SK-N-SH treated with all-trans-retinoic acid at 6 μM for 48 hours (cell line): Measurements from ENCODE around the gene KCNA2.

ENCODE experiments used
- ATAC-seq: fragments of 200-7000 bp; cut with Tn5 transposase; 3 replicates; pipeline ENCODE4 v1.9.1; 2020; ENCODE audit warnings: mild to moderate bottlenecking, moderate library complexity
- ARNTL ChIP-seq: fragments of 450-650 bp; formaldehyde crosslinking; IDR thresholded peaks from 2 replicates; pipeline ENCODE4 v1.5.0; 2020; ENCODE audit warnings: low read depth, mild to moderate bottlenecking, moderate library complexity, borderline replicate concordance
- BACH2 ChIP-seq: fragments of 250-450 bp; sonication (Bioruptor Pico); IDR thresholded peaks from 2 replicates; pipeline ENCODE4 v1.9.0; 2021; ENCODE audit warnings: mild to moderate bottlenecking, borderline replicate concordance
- CSDC2 ChIP-seq: fragments of 250-450 bp; sonication (Bioruptor Pico); IDR thresholded peaks from 2 replicates; pipeline ENCODE4 v1.5.0; 2020; ENCODE audit warnings: mild to moderate bottlenecking, moderate library complexity
- ESRRG ChIP-seq: fragments of 250-450 bp; sonication (Bioruptor Pico); IDR thresholded peaks from 2 replicates; pipeline ENCODE4 v1.6.1; 2021; ENCODE audit warnings: mild to moderate bottlenecking
- GLIS3 ChIP-seq: fragments of 250-450 bp; sonication (Bioruptor Pico); IDR thresholded peaks from 2 replicates; pipeline ENCODE4 v1.5.0; 2020; ENCODE audit warnings: mild to moderate bottlenecking, moderate library complexity
- ISL1 ChIP-seq: fragments of 250-450 bp; sonication (Bioruptor Pico); IDR thresholded peaks from 2 replicates; pipeline ENCODE4 v2.1.2; 2022; ENCODE audit warnings: mild to moderate bottlenecking, moderate library complexity
- OSR1 ChIP-seq: fragments of 250-450 bp; sonication (Bioruptor Pico); IDR thresholded peaks from 2 replicates; pipeline ENCODE4 v1.8.0; 2022; ENCODE audit warnings: moderate library complexity, mild to moderate bottlenecking, inconsistent platforms
- PPARA ChIP-seq: fragments of 250-450 bp; sonication (Bioruptor Pico); IDR thresholded peaks from 2 replicates; pipeline ENCODE4 v1.5.0; 2020; ENCODE audit warnings: mild to moderate bottlenecking, borderline replicate concordance
- RARB ChIP-seq: fragments of 250-450 bp; sonication (Bioruptor Pico); IDR thresholded peaks from 2 replicates; pipeline ENCODE4 v1.8.0; 2021; ENCODE audit warnings: mild to moderate bottlenecking, moderate library complexity
- SNAI2 ChIP-seq: fragments of 250-450 bp; sonication (Bioruptor Pico); IDR thresholded peaks from 2 replicates; pipeline ENCODE4 v1.5.0; 2020; ENCODE audit warnings: mild to moderate bottlenecking, moderate library complexity
- TCF4 ChIP-seq: fragments of 250-450 bp; sonication (Bioruptor Pico); IDR thresholded peaks from 2 replicates; pipeline ENCODE4 v1.8.0; 2021; ENCODE audit warnings: mild to moderate bottlenecking, moderate library complexity, borderline replicate concordance
- TOX ChIP-seq: fragments of 250-450 bp; sonication (Bioruptor Pico); IDR thresholded peaks from 2 replicates; pipeline ENCODE4 v1.8.0; 2021; ENCODE audit warnings: mild to moderate bottlenecking, moderate library complexity, borderline replicate concordance
- ZC3H10 ChIP-seq: fragments of 250-450 bp; sonication (Bioruptor Pico); IDR thresholded peaks from 2 replicates; pipeline ENCODE4 v1.5.1; 2021; ENCODE audit warnings: mild to moderate bottlenecking, moderate library complexity
- ZFP3 ChIP-seq: fragments of 250-450 bp; sonication (Bioruptor Pico); IDR thresholded peaks from 2 replicates; pipeline ENCODE4 v1.5.0; 2020; ENCODE audit warnings: mild to moderate bottlenecking, moderate library complexity
- ZFP30 ChIP-seq: fragments of 450-650 bp; formaldehyde crosslinking; IDR thresholded peaks from 2 replicates; pipeline ENCODE4 v1.5.0; 2022; ENCODE audit warnings: mild to moderate bottlenecking, moderate library complexity
- ZNF565 ChIP-seq: fragments of 450-650 bp; formaldehyde crosslinking; conservative IDR thresholded peaks from 2 replicates; pipeline ENCODE4 v1.5.0; 2020; ENCODE audit warnings: low read depth, mild to moderate bottlenecking, moderate library complexity
- TF ChIP-seq, protein P1 (sequence below): fragments of 250-450 bp; sonication (Bioruptor Pico); IDR thresholded peaks from 2 replicates; pipeline ENCODE4 v1.8.0; 2020; ENCODE audit warnings: mild to moderate bottlenecking, moderate library complexity, borderline replicate concordance
- TF ChIP-seq, protein P2 (sequence below): fragments of 250-450 bp; sonication (Bioruptor Pico); IDR thresholded peaks from 2 replicates; pipeline ENCODE4 v1.5.1; 2020; ENCODE audit warnings: low read depth, mild to moderate bottlenecking, moderate library complexity
- TF ChIP-seq, protein P3 (sequence below): fragments of 250-450 bp; sonication (Bioruptor Pico); IDR thresholded peaks from 2 replicates; pipeline ENCODE4 v1.8.0; 2021; ENCODE audit warnings: low read depth, mild to moderate bottlenecking, moderate library complexity, borderline replicate concordance
- TF ChIP-seq, protein P4 (sequence below): fragments of 250-450 bp; sonication (Bioruptor Pico); IDR thresholded peaks from 2 replicates; pipeline ENCODE4 v1.5.1; 2021; ENCODE audit warnings: mild to moderate bottlenecking, moderate library complexity
- TF ChIP-seq, protein P5 (sequence below): fragments of 250-450 bp; sonication (Bioruptor Pico); IDR thresholded peaks from 2 replicates; pipeline ENCODE4 v1.5.0; 2020; ENCODE audit warnings: mild to moderate bottlenecking, moderate library complexity

The KCNA2 gene

DNA sequence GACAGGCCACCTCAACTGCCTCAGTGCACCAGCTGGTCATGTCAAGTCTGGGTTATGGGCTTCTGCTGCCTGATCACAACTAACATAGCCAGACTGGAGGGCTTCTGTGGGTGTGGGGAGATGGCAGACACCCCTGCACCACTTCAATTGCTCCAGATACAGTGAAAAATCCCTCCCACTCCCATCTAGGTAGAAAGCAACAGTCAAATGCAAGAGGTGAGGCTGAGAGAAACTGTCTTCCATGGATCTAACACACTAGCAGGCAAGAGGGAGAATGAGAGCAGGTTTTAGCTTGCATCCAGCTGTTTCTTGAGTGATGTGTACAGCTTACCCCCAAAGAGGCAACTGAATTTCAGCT, 10.8 kb downstream of the KCNA2 start:
- no peak for ATAC-seq

DNA sequence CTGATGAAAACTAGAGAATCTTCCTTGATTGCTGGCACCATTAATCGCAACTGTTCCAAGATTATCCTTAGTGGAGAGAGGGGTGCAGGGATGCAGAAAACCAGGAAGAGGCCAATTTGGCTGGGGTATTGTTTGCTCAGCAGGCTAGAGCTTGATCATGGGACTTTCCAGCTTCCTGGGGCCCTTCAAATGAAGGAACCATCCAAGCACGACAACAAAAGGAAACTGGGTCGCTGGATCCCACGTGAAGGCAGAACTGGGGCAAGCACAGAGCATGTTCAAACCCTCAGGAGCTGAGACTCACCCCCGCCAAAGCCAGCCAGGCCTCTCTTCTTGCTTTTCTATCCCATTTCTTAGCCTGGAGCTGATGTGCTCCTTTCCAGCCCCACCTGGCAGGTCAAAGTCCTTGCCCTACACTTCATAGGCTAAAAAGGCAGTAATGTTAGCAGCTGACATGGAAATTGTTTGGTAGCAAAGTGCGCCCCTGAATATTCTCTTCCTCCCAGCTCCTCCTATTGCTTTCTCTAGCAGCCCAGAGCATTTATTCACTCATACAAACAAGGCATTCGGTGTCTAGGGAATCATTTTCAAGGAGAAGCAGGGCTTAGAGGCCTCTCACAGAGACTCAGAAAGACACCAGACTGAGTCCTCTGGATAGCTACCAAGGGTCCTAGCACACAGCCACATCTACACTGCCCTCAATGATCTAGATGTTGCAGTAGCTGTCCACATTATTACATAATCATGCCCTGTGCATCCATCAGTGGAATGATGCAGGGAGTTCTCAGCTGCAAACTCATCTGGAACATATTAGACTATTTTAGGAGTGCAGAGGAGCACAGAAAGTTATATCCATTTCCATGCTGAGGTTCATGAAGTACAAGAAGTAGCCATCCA, 11.5 kb downstream of the KCNA2 start:
- TF ChIP-seq ZC3H10 (CRISPR knock-in tag) (no peak), BACH2 (CRISPR knock-in tag) (no peak), ZFP3 (CRISPR knock-in tag) (no peak), SNAI2 (CRISPR knock-in tag) (no peak), TCF4 (CRISPR knock-in tag) (no peak), ISL1 (CRISPR knock-in tag) (no peak)
- TF ChIP-seq, protein P1, sequence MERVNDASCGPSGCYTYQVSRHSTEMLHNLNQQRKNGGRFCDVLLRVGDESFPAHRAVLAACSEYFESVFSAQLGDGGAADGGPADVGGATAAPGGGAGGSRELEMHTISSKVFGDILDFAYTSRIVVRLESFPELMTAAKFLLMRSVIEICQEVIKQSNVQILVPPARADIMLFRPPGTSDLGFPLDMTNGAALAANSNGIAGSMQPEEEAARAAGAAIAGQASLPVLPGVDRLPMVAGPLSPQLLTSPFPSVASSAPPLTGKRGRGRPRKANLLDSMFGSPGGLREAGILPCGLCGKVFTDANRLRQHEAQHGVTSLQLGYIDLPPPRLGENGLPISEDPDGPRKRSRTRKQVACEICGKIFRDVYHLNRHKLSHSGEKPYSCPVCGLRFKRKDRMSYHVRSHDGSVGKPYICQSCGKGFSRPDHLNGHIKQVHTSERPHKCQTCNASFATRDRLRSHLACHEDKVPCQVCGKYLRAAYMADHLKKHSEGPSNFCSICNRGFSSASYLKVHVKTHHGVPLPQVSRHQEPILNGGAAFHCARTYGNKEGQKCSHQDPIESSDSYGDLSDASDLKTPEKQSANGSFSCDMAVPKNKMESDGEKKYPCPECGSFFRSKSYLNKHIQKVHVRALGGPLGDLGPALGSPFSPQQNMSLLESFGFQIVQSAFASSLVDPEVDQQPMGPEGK (CRISPR knock-in tag) = no peak
- TF ChIP-seq, all 23 proteins: peak for 0
- ATAC-seq = no peak

More for the DNA sequence above, 10.8 kb downstream of the KCNA2 start:
- TF ChIP-seq TCF4 (CRISPR knock-in tag) (no peak), SNAI2 (CRISPR knock-in tag) (no peak), PPARA (CRISPR knock-in tag) (no peak), ZNF565 (CRISPR knock-in tag) (no peak), OSR1 (CRISPR knock-in tag) (no peak), TOX (CRISPR knock-in tag) (no peak), CSDC2 (CRISPR knock-in tag) (no peak), ISL1 (CRISPR knock-in tag) (no peak), ZFP30 (no peak), GLIS3 (CRISPR knock-in tag) (no peak), BACH2 (CRISPR knock-in tag) (no peak)
- TF ChIP-seq, protein P2, sequence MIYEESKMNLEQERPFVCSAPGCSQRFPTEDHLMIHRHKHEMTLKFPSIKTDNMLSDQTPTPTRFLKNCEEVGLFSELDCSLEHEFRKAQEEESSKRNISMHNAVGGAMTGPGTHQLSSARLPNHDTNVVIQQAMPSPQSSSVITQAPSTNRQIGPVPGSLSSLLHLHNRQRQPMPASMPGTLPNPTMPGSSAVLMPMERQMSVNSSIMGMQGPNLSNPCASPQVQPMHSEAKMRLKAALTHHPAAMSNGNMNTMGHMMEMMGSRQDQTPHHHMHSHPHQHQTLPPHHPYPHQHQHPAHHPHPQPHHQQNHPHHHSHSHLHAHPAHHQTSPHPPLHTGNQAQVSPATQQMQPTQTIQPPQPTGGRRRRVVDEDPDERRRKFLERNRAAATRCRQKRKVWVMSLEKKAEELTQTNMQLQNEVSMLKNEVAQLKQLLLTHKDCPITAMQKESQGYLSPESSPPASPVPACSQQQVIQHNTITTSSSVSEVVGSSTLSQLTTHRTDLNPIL = no peak
- TF ChIP-seq, protein P3, sequence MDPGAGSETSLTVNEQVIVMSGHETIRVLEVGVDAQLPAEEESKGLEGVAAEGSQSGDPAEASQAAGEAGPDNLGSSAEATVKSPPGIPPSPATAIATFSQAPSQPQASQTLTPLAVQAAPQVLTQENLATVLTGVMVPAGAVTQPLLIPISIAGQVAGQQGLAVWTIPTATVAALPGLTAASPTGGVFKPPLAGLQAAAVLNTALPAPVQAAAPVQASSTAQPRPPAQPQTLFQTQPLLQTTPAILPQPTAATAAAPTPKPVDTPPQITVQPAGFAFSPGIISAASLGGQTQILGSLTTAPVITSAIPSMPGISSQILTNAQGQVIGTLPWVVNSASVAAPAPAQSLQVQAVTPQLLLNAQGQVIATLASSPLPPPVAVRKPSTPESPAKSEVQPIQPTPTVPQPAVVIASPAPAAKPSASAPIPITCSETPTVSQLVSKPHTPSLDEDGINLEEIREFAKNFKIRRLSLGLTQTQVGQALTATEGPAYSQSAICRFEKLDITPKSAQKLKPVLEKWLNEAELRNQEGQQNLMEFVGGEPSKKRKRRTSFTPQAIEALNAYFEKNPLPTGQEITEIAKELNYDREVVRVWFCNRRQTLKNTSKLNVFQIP (CRISPR knock-in tag) = no peak
- TF ChIP-seq, all 23 proteins: peak for 0

DNA sequence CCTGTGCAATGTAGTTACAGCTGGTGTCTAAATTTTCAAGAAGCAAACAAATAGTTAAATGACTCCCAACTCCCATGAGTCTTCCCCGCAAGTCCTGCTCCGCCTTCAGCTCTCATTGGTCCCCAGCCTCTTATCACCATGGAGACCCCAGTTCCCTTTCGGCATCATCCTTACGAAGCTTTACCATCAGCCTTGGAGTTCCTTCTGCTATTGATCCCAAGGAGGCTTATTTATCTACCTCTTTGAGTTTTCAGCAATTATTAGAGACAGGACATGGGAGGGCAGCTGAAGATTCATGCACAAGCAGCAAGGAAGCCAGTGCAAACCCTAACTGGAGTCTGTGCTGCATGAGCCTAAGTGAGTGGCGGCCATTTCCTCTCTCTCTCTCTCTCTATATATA, 12.3 kb downstream of the KCNA2 start:
- TF ChIP-seq TCF4 (CRISPR knock-in tag) (no peak), ZNF565 (CRISPR knock-in tag) (no peak), ZFP3 (CRISPR knock-in tag) (no peak), BACH2 (CRISPR knock-in tag) (no peak), ARNTL (CRISPR knock-in tag) (no peak)
- TF ChIP-seq, protein P4, sequence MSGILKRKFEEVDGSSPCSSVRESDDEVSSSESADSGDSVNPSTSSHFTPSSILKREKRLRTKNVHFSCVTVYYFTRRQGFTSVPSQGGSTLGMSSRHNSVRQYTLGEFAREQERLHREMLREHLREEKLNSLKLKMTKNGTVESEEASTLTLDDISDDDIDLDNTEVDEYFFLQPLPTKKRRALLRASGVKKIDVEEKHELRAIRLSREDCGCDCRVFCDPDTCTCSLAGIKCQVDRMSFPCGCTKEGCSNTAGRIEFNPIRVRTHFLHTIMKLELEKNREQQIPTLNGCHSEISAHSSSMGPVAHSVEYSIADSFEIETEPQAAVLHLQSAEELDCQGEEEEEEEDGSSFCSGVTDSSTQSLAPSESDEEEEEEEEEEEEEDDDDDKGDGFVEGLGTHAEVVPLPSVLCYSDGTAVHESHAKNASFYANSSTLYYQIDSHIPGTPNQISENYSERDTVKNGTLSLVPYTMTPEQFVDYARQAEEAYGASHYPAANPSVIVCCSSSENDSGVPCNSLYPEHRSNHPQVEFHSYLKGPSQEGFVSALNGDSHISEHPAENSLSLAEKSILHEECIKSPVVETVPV = no peak
- no peak for ATAC-seq

DNA sequence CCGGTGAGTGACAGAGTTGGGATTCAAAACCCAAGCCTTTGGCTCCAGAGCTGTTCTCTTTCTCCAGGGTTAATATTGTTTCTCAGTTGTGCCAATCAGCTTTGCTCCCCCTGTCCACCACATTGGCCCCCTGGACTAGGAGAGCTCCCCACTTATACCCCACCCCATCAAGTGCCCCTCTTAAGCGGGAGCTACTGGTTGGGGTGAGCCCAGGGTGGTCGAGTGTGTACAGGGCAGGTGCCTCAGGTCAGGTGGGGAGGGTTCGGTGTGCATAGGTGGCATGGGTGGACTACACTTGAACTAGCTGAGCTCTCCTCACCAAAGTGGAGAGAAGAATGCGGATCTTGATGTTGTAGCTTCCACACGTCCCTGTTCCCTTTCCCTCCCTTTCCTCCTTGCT, 14.2 kb downstream of the KCNA2 start:
- TF ChIP-seq, protein P5, sequence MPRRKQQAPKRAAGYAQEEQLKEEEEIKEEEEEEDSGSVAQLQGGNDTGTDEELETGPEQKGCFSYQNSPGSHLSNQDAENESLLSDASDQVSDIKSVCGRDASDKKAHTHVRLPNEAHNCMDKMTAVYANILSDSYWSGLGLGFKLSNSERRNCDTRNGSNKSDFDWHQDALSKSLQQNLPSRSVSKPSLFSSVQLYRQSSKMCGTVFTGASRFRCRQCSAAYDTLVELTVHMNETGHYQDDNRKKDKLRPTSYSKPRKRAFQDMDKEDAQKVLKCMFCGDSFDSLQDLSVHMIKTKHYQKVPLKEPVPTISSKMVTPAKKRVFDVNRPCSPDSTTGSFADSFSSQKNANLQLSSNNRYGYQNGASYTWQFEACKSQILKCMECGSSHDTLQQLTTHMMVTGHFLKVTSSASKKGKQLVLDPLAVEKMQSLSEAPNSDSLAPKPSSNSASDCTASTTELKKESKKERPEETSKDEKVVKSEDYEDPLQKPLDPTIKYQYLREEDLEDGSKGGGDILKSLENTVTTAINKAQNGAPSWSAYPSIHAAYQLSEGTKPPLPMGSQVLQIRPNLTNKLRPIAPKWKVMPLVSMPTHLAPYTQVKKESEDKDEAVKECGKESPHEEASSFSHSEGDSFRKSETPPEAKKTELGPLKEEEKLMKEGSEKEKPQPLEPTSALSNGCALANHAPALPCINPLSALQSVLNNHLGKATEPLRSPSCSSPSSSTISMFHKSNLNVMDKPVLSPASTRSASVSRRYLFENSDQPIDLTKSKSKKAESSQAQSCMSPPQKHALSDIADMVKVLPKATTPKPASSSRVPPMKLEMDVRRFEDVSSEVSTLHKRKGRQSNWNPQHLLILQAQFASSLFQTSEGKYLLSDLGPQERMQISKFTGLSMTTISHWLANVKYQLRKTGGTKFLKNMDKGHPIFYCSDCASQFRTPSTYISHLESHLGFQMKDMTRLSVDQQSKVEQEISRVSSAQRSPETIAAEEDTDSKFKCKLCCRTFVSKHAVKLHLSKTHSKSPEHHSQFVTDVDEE (CRISPR knock-in tag) = no peak
- TF ChIP-seq TOX (CRISPR knock-in tag) (no peak), GLIS3 (CRISPR knock-in tag) (no peak), SNAI2 (CRISPR knock-in tag) (no peak), ARNTL (CRISPR knock-in tag) (no peak), ISL1 (CRISPR knock-in tag) (no peak), ZFP3 (CRISPR knock-in tag) (no peak), RARB (CRISPR knock-in tag) (no peak), PPARA (CRISPR knock-in tag) (no peak), ESRRG (CRISPR knock-in tag) (no peak)
- TF ChIP-seq, protein P4 = no peak
- TF ChIP-seq, protein P2 = no peak
- ATAC-seq = no peak
